HepG2 (cell line): ENCODE data around the gene CRYZ. TPM values are rescaled to one million over a fixed set of nuclear protein-coding genes. Genes with fewer than 3 reads are reported as not detected.

ENCODE experiments used
- ATAC-seq: fragments of 200-7000 bp; cut with Tn5 transposase; 3 replicates; pipeline ENCODE4 v1.9.1; 2020; ENCODE audit warnings: mild to moderate bottlenecking, moderate library complexity
- BruUV-seq: library from RNA; stranded (reverse); fragments of 400-500 nt; replicated peaks from 2 replicates; lab custom pipeline; 2021; lab: Mats Ljungman, UMichigan
- CTCF ChIA-PET: fragments of 300-600 bp; formaldehyde crosslinking; extraction: SDS; loops from one replicate; lab custom pipeline; 2021; ENCODE audit warnings: low total read pairs, inconsistent platforms, low intra/inter-chr PET ratio; lab: Yijun Ruan, JAX
- POLR2A ChIA-PET: fragments of 350-600 bp; sonication (Branson Sonifier 250); formaldehyde crosslinking; loops from one replicate; lab custom pipeline; 2020; ENCODE audit warnings: antibody characterized with exemption, inconsistent platforms; lab: Yijun Ruan, JAX
- DNase-seq: peaks from one replicate; pipeline ENCODE4 v3.0.0-alpha.2; 2015; ENCODE audit warnings: low spot score
- FAIRE-seq: peaks from 3 replicates; lab custom pipeline; 2011; peaks lifted over from hg19 to GRCh38; lab: Jason Lieb, UNC
- H2AFZ ChIP-seq: one replicate; pipeline ENCODE4 v1.6.1; 2011; ENCODE audit warnings: low read length, inconsistent platforms
- H3K27ac ChIP-seq: fragments of 300-600 bp; 3 replicates; pipeline ENCODE4 v1.8.0; 2011; ENCODE audit warnings: mixed run types, mild to moderate bottlenecking, mixed read lengths, low read length, inconsistent platforms; ENCODE audit not compliant: insufficient read depth; ENCODE audit errors: extremely low read length
- H3K27me3 ChIP-seq, 2 experiments: fragments of 200-600 bp in 1 of 2; 2 replicates in 1 of 2; 3 replicates in 1 of 2; pipeline versions ENCODE4 v1.6.0 to v1.8.0; 2011; ENCODE audit warnings: low read length in 2 of 2, mild to moderate bottlenecking in 2 of 2, moderate library complexity in 2 of 2, inconsistent platforms in 1 of 2; ENCODE audit not compliant: insufficient read depth in 2 of 2, control insufficient read depth in 1 of 2
- H3K36me3 ChIP-seq, 2 experiments: fragments of 200-600 bp in 1 of 2; replicated peaks in 1 of 2; 2 replicates in 1 of 2; 3 replicates in 1 of 2; pipeline versions ENCODE4 v1.5.1 to v1.8.0; 2011; ENCODE audit warnings: low read length in 2 of 2, inconsistent platforms in 1 of 2; ENCODE audit not compliant: insufficient read depth in 2 of 2, control insufficient read depth in 1 of 2
- H3K4me1 ChIP-seq: 2 replicates; pipeline ENCODE4 v1.5.1; 2012; ENCODE audit warnings: low read length, inconsistent platforms; ENCODE audit not compliant: insufficient read depth
- H3K4me2 ChIP-seq: 2 replicates; pipeline ENCODE4 v1.6.0; 2011; ENCODE audit warnings: low read depth, low read length, inconsistent platforms
- H3K4me3 ChIP-seq, 3 experiments: fragments of 200-600 bp in 1 of 3; sonication (generic), shearing (Covaris generic) in 1 of 3; replicated peaks in 1 of 3; 2 replicates each; pipeline ENCODE4 v1.5.1; 2011 to 2016; ENCODE audit warnings: low read length in 3 of 3, inconsistent platforms in 2 of 3, low read depth in 2 of 3, mild to moderate bottlenecking in 2 of 3, control low read depth in 1 of 3, mixed read lengths in 1 of 3; ENCODE audit not compliant: insufficient read depth in 1 of 3
- H3K79me2 ChIP-seq: one replicate; pipeline ENCODE4 v1.6.1; 2011; ENCODE audit warnings: low read length, inconsistent platforms; ENCODE audit not compliant: insufficient read depth
- H3K9ac ChIP-seq: 2 replicates; pipeline ENCODE4 v1.6.0; 2011; ENCODE audit warnings: mild to moderate bottlenecking, low read depth, low read length, inconsistent platforms; ENCODE audit not compliant: insufficient read depth
- H3K9me3 ChIP-seq: 2 replicates; pipeline ENCODE4 v1.5.1; 2012; ENCODE audit warnings: mild to moderate bottlenecking, low read length
- H4K20me1 ChIP-seq: 2 replicates; pipeline ENCODE4 v1.6.0; 2011; ENCODE audit warnings: inconsistent platforms, mild to moderate bottlenecking, low read length, moderate library complexity; ENCODE audit not compliant: insufficient read depth
- AGO2 ChIP-seq: fragments of 200-400 bp; formaldehyde crosslinking; optimal IDR thresholded peaks from 2 replicates; pipeline ENCODE3; 2017; ENCODE audit warnings: mild to moderate bottlenecking, low read depth, low read length, moderate library complexity
- ELK4 ChIP-seq: sonication (generic); formaldehyde crosslinking; IDR thresholded peaks from 2 replicates; pipeline ENCODE4 v1.9.0; 2021; ENCODE audit warnings: missing genetic modification reagents, borderline replicate concordance
- HNF4A ChIP-seq: sonication (generic); formaldehyde crosslinking; IDR thresholded peaks from 2 replicates; pipeline ENCODE4 v1.4.0; 2020; ENCODE audit warnings: missing genetic modification reagents
- SMAD1 ChIP-seq: sonication (generic); formaldehyde crosslinking; IDR thresholded peaks from 2 replicates; pipeline ENCODE4 v1.4.0; 2020; ENCODE audit warnings: missing genetic modification reagents, low read depth, mild to moderate bottlenecking, borderline replicate concordance
- SP1 ChIP-seq, 2 experiments: fragments of 450-650 bp in 1 of 2; sonication (generic) in 1 of 2; formaldehyde crosslinking in 1 of 2; IDR thresholded peaks; 2 replicates each; pipeline versions ENCODE4 v1.4.0 to v1.6.1; 2016 to 2020; ENCODE audit warnings: missing genetic modification reagents in 1 of 2
- TMF1 ChIP-seq: sonication (generic); formaldehyde crosslinking; IDR thresholded peaks from 2 replicates; pipeline ENCODE4 v1.8.1; 2022; ENCODE audit warnings: low read depth, missing genetic modification reagents
- UBTF ChIP-seq: sonication (generic); formaldehyde crosslinking; IDR thresholded peaks from 2 replicates; pipeline ENCODE4 v1.4.0; 2020; ENCODE audit warnings: mild to moderate bottlenecking, missing genetic modification reagents
- ZBTB33 ChIP-seq: sonication (generic); formaldehyde crosslinking; IDR thresholded peaks from 2 replicates; pipeline ENCODE4 v1.4.0; 2020; ENCODE audit warnings: missing genetic modification reagents
- ZBTB34 ChIP-seq: sonication (generic); formaldehyde crosslinking; IDR thresholded peaks from 2 replicates; pipeline ENCODE4 v1.8.0; 2022; ENCODE audit warnings: mild to moderate bottlenecking, missing genetic modification reagents
- ZBTB49 ChIP-seq: sonication (generic); formaldehyde crosslinking; IDR thresholded peaks from 2 replicates; pipeline ENCODE4 v1.4.0; 2020; ENCODE audit warnings: missing genetic modification reagents, borderline replicate concordance
- ZNF143 ChIP-seq: sonication (generic); formaldehyde crosslinking; IDR thresholded peaks from 2 replicates; pipeline ENCODE4 v1.4.0; 2020; ENCODE audit warnings: missing genetic modification reagents
- ZNF264 ChIP-seq: sonication (generic); formaldehyde crosslinking; IDR thresholded peaks from 2 replicates; pipeline ENCODE4 v1.4.0; 2020; ENCODE audit warnings: missing genetic modification reagents
- ZNF577 ChIP-seq: sonication (generic); formaldehyde crosslinking; IDR thresholded peaks from 2 replicates; pipeline ENCODE4 v1.4.0; 2020; ENCODE audit warnings: mild to moderate bottlenecking, low read depth, missing genetic modification reagents, borderline replicate concordance
- ZNF879 ChIP-seq: sonication (generic); formaldehyde crosslinking; IDR thresholded peaks from 2 replicates; pipeline ENCODE4 v1.8.1; 2023; ENCODE audit warnings: missing genetic modification reagents
- WGBS: methylation state at CpG from one replicate; pipeline ENCODE4 v1.1.6; 2017; ENCODE audit warnings: low lambda C conversion rate; 5-methylcytosine and 5-hydroxymethylcytosine counted together
- in situ Hi-C: cut with HindIII; loops from 2 replicates; pipeline ENCODE4 v1.10.0; 2017; ENCODE audit warnings: low pct_unique_long_range_greater_than_20kb; ENCODE audit not compliant: extremely low pct_ligation_motif_present
- intact Hi-C: fragments of 100-400 bp; cut with micrococcal nuclease; formaldehyde crosslinking; loops from one replicate; pipeline ENCODE4 v1.10.0; 2022; ENCODE audit not compliant: unreplicated experiment
- polyA plus RNA-seq, 8 experiments: library from polyadenylated mRNA; depleted of rRNA in 3 of 8; stranded (reverse) in 7 of 8; unstranded in 1 of 8; fragments of >200 nt; fragmentation: Illumina TruSeq in 4 of 8; extraction: Trizol in 4 of 8; gene quantifications; 2 replicates each; pipeline versions ENCODE4 v1.2.1 to v1.2.3, GENCODE V29; 2011 to 2016; ENCODE audit warnings: low read depth in 4 of 8, missing spikeins in 1 of 8, mixed read lengths in 1 of 8; ENCODE audit not compliant: insufficient read depth in 1 of 8
- total RNA-seq, 5 experiments: library from RNA; depleted of rRNA; stranded (reverse); fragments of >200 nt; fragmentation: Illumina TruSeq; extraction: Trizol; gene quantifications; 2 replicates each; pipeline ENCODE4 v1.2.3, GENCODE V29; 2016; ENCODE audit warnings: low read depth in 1 of 5

CRYZ gene
- total and polyA plus RNA-seq, 2 of the 13 experiments (the other 11 are each of a cell fraction or from before 2014, with no cell fraction given) = 115 to 211 TPM

GRCh38 chr1:74681001-74681400 lies 51.8 kb downstream of the CRYZ start (continued):
- TF ChIP-seq HNF4A (no peak), SMAD1 (CRISPR knock-in tag) (no peak), ZNF879 (CRISPR knock-in tag) (no peak), ZNF577 (CRISPR knock-in tag) (no peak), AGO2 (no peak), SP1 (IDR thresholded peaks at IDR 0.05) (no peak), SP1 (CRISPR knock-in tag; IDR thresholded peaks at IDR 0.05) (no peak)

GRCh38 chr1:74679811-74680210 lies 53.0 kb downstream of the CRYZ start:
- H2AFZ ChIP-seq = no peak overlapping the region
- no peaks in the 10 kb centered on the region for H3K9me3 ChIP-seq
- H3K4me2 ChIP-seq = no peak overlapping the region
- ATAC-seq (no peak), DNase-seq (no peak), FAIRE-seq (no peak)
- H3K4me1 ChIP-seq = no peaks in the 10 kb centered on the region
- WGBS = 51% methylated on average over 2 of the region's 2 CpGs
- H4K20me1 ChIP-seq = no peaks in the 10 kb centered on the region
- ChIA-PET POLR2A (no interaction called here), CTCF (no interaction called here)
- intact Hi-C loops (loop anchor here (10.0 kb wide), 1 partner anchor 175 kb away; no protein-coding TSS in a partner anchor), in situ Hi-C loops (loop anchor here (25.0 kb wide), 1 partner anchor 843 kb away; no protein-coding TSS in a partner anchor)
- no peak overlapping the region for H3K4me3 ChIP-seq
- no peaks in the 10 kb centered on the region for H3K36me3 ChIP-seq
- H3K27me3 ChIP-seq = no peaks in the 10 kb centered on the region
- BruUV-seq = no TSS peak
- H3K27ac ChIP-seq = no peak overlapping the region
- no peaks in the 10 kb centered on the region for H3K79me2 ChIP-seq
- H3K9ac ChIP-seq = no peak overlapping the region
- TF ChIP-seq ZBTB34 (CRISPR knock-in tag) = no peak
- no peak for TF ChIP-seq ELK4
- TF ChIP-seq ZNF143 (CRISPR knock-in tag) = no peak
- no peak for TF ChIP-seq ZBTB49 (CRISPR knock-in tag)
- TF ChIP-seq ZBTB33 = no peak
- TF ChIP-seq ZNF264 (CRISPR knock-in tag) = no peak
- TF ChIP-seq TMF1 (CRISPR knock-in tag) = no peak
- TF ChIP-seq UBTF (CRISPR knock-in tag) = no peak
